AG20443 (cell line): Measurements from ENCODE around the gene IFFO2.

ENCODE experiments used
- DNase-seq: peaks from one replicate; pipeline ENCODE4 v3.0.0; 2012; ENCODE audit warnings: low spot score, mixed read lengths

Gene IFFO2

DNA sequence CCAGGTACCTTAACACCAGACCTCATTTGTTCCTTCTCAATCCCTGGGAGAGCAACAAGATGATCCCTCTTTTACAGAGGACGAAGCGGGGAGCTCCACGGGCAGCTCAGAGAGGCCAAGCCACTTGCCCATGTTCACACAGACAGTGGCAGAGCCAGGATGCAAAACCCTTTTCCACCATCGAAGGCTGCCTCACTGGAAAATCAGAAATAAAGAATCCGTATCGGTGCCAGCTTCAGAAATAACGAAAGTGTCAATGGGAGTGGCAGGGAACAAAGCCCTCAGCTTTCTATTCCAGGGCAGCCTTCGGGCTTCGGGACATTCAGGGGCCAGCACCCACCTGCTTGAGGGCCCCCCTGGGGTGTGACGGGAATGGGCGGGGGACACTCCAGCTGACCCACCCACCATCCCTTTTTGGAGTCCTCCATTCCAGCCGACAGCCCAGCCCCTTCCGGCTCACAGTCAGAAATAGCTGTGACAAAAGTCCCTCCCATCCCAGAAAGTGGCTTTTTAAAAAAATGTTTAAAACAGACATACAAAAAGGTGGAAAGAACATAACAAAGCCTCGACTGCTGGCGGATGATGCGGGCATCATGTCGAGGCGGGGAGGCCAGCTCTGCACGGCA lies 6.0 kb downstream of the IFFO2 start:
- no peak for DNase-seq

DNA sequence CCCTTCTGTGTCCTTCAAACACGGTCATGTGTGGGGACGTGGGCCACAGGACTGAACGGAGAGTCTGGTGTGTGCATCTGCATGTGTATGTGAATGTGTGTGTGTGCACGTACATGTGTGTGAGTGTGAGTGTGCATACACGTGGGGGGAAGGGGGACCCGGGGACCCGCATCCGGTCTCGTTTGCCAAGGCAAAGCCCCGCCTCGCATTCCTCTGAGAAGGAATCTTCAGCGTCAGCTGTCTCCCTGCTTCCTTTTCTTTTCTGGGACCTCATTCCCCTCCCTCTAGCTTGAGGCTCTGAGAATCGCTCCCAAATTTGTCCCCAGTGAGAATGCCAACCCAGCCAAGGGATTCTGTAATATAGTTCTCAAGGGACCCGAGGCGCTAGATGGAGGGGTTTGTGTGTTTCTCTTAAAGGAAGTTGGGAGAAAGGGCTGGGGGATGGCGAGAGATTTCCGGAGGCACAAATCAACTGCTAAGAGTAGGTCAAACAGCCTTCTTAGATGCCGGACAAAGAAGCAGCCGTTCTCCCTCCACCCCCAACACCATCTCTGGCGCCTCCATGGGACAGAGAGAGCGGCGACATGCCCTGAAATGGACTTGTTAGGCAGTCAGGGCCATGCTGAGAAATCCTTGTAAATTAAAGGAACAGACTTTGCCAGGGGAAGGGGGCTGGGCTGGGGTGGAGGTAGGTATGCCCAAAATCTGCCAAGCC lies 6.6 kb downstream of the IFFO2 start:
- no peak for DNase-seq

DNA sequence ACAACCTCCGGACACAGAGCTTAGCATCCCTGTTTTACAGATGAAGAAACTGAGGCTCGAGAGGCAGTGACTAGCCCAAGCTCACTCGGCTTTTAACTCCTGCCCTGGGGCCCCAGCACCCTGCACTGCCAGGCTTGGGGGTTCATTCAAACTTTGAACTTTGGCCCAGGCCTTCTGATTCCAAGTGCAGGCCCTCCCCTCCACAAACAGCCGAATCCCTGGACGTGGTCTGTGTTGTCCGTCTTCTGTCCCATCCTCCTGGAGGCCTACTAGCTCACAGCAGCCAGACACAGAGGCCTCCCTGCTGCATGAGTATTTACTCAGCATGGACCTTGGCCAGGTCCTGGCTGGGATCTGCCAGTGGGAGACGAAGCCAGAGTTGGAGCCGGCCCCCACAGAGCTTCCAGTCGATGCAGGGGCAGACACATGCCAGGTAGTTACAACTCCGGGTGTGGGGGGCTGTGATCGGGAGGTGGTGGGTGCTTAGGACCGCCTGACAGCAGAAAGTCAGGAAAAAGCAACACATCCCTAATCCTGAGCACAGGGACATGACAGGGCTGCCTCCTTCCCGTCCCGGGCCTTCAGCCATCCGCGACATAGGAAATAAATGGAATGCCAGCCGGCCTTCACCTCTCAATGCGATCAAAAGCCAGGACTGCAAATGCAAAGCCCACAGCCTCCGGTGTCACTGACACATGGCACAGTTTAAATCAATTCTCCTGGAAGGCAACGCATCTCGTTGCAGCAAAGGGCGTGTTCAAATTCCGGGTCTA lies 7.4 kb downstream of the IFFO2 start:
- peak; percentile 82 for DNase-seq

DNA sequence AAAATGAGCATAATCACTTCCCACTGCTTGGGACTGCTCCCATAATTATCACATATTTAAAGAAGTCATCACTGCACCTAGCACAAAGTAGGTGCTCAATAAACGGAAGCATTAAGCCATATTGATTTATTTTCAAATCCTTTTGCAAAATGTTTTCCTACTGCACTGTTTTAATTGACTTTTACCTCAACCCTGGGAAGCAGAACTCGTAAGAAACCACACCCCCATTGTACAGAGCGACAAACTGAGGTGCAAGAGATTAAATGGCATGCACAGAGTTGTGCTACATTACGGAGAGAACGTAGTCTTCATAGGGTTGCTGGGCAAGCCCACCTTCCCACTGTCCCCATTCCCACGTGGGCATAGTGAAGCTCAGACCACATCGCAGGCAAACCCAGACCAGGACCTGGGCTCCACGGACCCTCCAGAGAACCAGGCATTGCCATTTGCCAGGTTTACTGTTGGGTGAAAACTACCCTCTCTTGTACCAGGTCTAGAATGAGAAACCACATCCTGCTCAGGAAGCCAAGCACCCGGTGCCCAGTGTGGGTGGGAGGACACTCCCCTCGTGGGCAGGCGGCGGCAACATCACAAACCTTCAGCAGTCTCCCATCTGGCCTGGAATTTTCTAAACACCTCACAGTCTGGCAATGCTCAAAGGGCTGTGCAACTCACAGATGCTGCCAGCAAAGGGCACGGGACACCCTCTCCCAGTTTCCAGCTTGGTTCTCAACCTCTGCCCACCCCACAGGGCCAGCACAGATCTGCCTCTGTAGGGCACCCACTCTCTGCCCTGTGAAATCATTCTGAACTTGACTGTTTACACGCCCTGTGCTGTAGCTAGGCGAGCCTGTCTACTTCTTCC lies 8.2 kb downstream of the IFFO2 start:
- no peak for DNase-seq

DNA sequence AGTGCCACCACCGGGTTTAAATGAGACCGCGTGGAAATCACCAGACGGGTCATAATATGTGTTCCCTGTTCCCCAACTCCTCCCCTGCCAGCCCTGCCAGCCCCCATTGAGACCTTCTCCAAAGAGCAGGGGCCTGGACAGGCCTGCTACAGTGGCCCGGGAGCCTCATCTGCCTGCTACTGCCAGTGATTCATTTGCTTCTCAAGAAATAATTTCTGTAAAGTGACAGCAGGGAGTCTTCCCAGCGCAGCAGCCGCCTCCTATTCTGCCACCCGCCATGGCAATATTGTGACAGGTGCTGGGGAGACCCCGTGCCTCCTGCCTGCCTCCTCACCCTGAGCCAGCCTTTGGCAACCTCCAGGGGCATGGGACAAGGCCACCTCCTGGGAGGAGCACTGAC lies 8.9 kb downstream of the IFFO2 start:
- no peak for DNase-seq

DNA sequence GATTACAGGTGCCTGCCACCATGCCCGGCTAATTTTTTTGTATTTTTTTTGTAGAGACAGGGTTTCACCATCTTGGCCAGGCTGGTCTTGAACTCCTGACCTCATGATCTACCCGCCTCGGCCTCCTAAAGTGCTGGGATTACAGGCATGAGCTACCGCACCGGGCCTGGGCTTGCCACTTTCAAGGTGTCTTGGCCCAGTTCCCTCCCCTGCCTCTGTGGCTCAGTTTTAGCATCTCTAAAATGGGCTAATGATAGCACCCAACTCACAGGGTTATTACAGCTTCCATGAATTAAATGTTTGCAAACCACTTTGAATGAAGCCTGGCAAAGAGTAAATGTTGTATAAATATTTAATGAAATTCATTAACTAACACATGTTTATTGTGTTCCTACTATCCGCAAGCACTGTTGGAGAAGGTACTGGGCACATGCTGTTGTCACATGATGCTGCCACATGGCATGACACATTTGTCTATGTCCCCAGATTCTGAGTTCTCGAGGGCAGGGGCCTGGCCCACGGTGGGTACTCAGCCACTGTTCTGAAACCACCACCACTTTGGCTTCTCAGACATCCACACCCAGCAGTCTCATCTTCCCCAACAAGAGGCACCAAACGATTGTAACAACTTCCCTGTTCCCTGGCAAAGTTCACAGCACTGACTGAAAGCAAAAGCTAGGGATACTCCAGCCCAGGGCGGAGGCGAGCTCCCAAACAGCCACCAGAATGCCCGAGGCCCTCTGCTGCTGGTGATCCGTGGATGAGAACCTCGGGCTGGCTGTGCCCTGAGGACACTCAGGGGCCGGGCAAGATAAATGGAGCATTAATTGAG lies 9.7 kb downstream of the IFFO2 start:
- DNase-seq, result peak; percentile 55

DNA sequence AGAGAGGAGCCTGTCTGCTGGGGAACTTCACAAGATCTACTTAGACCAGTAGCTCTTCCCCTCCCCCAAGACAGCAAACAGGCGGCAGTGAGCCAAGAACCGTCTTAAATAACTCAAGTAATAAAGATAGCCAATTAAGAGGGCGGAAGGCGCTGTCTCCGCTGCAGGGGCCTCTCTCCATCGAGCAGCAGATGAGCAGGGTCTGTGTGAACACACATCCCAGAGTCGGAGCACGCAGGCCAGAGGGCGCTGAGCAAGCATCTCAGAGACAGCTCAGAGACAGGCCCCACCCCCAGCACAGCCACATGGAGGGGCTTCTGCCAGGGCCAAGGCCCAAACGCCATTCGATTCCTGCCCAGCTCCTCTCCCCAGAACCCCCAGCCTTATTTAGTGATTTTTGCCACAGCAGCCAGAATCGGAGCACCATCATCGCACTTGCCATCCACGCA lies 11.1 kb downstream of the IFFO2 start:
- DNase-seq, result no peak

DNA sequence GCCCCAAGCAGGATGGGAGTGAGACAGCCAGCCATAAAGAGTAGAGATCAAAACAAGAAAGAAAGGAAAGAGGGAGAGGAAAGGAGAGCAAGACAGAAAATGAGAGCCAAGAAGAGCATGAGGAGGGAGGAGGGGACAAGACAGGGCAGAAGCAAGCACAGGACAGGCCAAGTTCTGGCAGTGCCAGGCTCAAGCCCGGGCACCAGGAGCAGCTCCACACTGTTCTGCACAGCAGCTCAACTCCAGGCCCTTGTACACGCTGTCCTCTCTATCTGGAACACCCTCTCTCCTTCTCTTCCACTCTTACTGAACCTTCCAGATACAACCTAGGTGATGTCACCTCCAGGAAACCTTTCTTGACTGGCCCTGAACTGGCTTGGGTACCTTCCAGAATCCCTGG lies 11.7 kb downstream of the IFFO2 start:
- no peak for DNase-seq

DNA sequence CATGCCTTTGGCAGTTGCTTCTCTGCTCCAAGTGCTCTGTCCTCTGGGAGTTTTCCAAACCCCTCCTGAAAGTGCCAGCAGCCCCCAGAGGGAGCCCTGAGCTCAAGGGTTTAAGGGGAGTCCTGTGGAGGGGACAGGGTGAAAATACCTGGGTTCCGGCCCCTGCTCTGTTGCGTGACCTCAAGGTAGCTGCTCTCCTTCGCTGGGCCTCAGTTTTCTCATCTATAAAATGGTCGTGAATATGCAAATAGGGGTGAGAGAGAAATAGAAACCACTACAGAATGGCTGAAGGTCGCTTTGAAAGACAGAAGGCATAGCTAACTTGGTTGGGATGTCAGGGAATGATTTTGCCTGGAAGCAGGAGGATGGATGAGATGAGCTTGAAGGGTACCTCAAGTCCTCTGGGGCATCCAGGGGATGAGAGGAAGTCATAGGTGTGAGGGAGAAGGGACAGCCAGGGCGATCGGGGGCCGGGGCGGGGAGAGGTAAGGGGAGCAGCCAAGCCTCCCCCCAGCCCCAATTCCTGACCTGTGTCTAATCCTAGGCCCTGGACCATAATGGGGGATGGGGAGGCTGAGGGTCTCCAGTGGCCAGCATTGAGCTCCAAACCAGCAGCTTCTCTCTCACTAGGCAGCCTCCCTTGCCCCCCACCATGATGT lies 12.4 kb downstream of the IFFO2 start:
- DNase-seq, result no peak

DNA sequence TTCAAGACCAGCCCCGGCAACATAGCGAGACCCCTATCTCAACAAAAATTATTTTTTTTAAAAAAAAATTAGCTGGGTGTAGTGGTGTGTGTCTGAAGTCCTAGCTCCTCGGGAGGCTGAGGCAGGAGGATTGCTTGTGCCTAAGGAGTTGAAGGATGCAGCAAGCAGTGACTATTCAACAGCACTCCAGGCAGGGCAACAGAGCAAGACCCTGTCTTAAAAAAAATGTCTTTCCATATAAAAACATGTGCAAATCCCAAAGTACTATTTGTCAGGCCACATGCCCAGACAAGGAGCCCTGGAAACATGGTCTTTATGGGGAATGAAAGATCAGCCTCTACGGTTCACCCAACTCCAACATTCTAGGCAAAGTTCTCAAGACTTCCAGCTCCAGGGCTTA lies 13.3 kb downstream of the IFFO2 start:
- DNase-seq, result no peak

DNA sequence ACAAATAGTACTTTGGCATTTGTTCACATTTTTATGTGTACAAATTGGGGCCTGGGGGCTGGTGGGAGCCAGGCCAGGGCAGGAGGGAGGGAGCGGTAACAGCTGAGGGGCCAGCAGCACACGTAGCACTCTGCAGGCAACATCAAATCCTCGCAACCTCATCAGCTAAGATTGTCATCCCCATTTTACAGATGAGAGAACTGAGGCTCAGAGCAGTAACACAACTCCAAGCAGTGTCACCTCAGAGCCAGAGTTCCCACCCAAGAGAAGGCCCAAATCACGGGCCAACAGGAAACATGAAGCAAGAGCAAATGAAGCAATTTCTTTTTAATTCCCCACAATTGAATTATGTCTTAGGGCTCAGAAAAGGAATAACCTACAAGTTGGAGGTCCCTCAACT lies 14.1 kb downstream of the IFFO2 start:
- DNase-seq, result no peak

DNA sequence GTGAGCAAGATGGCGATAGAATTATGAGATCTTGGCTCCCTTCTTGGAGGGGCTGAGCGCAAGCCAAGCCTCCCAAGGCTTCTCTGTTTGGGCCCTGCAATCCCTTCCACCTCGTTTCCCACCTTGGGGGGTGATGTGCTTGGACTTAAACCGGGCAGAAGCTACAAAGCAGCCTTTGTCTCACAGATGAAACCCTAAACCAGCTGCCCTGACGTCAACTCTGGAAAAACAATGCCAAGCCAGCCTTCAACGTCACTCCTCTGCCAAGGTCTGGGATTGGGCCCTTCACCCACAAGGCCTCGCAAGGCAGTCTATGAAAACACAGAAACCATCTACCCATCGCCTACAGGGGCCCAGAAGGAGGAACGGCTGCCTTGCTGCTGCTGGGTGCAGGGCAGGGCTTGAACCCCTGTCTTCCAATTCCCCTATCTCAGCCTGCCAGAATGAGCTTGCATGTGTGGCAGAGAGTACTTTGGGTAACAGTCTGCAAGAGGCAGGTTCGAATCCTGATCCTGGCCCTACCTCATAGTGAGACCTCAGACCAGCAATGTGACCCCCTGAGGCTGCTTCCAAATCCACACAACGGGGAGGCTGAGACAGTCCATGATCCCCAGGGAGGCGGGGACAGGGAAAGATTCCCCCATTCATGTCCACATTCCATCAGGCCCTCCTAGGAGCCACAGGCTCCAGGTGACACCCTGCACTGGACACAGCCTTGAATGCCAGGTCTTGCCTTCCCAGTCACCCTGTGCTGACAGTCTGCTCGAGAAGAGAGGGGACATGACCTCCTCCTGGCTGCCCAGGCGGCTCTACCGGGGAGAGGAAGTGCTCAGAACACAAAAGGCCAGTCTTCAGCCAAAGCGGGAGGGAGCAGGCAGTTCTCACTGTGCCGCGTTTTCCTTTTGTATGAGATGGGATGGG lies 15.0 kb downstream of the IFFO2 start:
- no peak for DNase-seq

DNA sequence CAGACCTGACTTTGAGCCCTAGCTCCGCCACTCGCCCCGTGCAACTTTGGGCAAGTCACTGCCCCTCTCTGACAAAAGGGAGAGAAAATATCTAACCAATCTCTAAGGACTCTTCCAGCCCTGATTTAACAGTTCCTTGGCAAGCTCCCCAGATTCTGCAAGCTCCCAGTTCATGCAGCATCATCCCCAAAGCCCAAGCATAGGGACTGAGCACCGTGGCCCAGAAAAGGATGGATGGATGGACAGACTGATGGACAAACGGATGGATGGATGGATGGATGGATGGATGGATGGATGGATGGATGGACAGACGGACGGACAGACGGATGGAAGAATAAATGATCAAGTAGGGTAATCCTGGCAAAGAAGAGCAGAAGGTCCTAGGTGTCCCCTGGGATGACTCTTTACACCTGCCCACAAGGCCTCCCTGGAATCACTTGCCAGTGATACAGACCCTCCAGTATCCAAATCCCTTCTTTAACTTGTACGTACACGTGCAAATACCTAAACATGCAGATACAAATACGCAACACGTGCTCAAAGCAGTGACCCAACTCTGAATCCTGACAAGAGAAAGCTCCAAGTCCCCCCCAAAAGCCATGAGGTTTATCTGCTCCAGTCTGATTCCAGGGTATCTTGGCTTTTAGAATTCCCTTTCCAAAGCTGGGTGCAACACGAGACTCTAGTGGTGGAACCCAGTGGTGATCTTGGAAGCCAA lies 16.0 kb downstream of the IFFO2 start:
- DNase-seq, result no peak

DNA sequence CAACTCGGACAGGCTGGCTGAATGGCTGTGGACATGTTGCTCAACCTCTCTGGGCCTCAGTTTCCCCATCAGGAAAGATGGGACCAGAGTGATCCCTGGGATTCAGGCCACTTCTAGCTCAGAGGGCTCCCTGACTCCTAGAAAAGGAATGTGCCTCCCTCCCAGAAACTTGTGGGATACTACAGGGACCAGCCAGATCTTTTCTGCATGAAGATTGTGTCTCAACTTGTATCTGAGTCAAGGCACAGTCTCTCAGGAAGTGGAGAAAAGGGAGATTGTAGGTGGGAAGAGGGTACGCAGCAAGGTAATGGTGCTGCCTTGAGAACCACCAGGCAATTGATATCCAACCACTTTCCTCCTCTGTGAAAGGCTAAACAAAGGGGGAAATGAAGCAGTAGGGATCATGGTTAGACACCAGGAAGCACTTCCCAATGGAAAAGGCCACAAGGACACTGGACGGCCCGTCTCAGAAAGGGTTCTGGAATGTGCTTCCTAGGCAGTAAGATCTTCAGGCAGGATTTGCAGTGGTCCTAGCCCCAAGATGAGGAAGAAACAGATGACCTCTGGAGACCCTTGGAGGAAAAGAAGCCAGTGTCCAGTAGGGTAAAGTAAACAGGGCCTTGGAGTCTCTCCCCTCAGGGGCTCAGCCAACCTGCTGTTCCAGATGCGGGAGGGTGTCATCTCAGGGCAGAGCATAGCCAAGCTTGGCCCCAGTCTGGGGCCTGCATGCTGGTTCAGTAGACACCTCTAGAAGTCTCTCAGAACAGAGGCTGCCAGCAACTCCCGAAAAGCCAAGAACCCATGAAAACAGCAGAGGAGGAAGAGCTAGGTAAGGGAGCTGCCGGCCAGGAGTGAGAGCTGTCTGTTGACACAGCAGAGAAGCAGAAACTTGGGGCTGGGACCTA lies 16.8 kb downstream of the IFFO2 start:
- DNase-seq, result peak; percentile 76

DNA sequence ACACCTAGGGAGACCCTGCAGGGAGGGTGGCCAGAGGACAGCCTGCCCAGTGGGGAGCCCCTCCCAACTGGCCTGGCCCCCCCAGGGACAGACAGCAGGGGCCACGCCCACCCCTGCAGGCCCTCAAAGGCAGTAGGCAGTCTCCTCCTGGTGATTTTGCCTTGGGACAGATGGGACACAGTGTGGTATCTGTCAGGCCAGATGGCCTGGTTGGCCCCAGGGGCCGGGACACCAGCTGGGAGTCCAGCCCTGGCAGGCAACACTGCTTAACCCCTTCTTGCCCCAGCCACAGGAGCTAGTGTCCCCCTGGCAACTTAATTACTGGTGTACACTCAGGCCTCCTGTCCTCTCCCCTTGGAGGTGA lies 17.8 kb downstream of the IFFO2 start:
- DNase-seq, result no peak

DNA sequence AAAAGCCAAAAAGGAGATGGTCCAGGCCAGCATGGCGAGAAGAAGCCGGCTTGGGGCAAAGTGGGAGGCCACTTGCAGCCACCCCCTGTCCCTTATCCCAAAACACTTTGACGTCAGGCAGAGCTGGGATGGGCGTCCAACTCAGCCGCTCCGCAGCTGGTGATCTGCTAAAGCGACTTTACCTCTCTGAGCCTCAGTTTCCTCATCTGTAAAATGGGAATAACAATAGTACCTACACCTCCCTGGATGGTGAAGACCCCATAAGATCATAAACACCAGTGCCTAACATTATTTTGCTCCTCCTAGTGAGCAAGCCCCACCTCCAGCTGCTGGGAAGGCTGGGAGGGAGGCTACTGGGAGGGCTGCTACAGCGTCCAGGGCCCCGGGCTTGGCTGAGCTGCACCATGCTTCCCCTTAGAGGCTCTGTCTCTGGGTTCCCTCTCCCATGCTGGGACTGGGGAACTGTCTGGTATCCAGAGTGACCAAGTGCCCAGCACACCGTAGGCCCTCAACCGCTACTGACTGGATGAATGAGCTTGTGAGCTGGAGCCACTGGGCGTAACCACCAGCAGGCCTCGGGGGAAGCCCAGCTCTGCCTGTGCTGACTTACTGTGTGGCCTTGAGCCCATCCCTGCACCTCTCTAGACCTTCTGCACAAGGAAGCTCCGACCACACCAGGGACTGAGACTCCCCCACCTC lies 18.3 kb downstream of the IFFO2 start:
- DNase-seq, result peak; percentile 58

DNA sequence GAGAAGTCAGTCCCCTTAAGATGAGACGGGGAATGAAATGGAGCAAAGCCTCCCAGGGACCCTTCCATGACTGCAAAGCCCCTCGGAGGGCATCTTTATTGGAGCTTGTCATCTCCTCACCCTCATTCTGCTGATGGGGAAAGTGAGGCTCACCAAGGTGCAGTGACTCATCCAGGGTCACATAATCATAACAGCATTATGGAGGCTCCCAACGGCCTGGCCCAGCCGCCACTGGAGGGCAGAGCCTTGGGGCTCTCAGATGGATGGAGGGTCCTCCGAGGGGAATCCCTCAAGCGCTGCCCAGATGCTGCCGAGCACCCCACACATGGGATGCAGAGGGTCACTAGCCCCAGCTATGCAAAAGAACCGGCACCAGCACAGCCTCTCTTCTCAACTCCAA lies 18.9 kb downstream of the IFFO2 start:
- no peak for DNase-seq
